Activated T-helper 9 cell treated with anti-CD3 and anti-CD28 coated beads, Interleukin-2, amount 50 U/mL, for 16 hours (primary cell): ENCODE measurements around the gene CDKAL1.
A peak's percentile ranks its signal among the peaks of the same experiment; 100 is the strongest.
"Not testable (repeated sequence)": the region's sequence is repeated elsewhere in the genome, so short reads cannot be mapped to it uniquely, and the experiment has no call there.

Experiments
- DNase-seq: peaks from one replicate; pipeline ENCODE4 v3.0.0-alpha.2; 2020; ENCODE audit warnings: low read depth

Gene CDKAL1

DNA sequence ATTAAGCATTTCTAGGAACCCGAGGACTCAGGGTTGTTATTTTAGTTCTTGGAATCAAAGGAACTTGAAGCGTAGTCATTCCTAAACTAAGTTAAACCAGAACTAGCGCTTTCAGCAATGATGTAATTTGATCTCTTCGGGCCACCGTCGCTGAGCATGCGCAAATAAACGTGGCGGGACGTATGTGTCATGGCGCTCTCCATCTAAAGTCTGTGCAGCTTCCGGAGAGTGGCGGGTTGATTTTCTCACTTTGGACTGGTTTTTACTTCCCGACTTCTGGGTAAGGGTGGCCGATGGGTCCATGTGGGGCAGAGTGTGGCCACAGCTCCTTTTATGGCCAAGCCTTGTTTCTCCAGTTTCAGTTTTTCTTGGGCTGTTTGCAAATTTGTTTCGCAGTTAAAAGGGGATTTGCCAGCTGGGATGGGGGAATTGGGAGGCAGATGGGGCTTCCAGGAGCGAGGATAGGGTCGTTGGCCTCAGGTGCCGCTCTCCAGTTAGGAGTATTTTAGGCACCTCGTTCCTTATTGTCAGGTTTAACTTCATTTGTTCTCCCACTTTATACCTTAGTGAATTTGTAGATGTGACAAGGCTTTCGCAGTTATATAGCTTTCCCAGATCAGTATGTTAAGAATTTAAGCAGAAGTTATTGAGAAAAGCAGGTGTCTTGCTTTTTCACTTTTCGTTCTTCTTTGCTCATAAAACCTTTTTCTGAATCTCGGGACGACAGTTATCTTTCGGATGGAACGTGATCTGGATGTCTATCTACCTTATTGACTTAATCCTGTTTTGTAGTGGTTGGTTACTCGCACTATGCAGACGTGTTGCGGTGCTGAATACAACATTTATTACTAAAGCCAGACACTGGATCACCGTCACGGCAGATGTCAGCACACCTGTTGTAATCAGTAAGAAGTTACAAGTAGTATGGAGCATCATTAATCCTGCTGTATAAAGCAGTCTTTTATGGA lies at the start of gene CDKAL1:
Gene CDKAL1, plus strand, starts transcription at position 163 of the 968 bp plus-strand sequence. CDS start 11,894 bp downstream, outside the sequence.
- DNase-seq: peak; percentile 82

DNA sequence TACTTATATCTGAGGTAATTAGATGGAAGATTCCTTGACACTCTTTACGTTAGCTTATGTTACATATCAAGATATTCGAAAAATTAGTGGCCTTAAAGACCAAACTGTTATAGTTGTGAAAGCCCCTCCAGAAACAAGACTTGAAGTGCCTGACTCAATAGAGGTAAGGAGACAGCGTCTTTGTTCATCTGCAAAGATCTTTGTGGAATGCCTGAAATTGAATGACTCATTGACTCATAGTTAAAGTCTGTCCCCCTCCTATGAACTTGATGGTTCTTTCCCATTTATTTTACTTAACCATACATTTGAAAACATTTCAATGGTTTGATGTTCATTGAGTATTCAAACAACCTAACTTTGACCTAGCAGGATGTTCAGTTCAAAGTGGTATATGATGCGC lies 47.6 kb upstream of the CDKAL1 start:
- DNase-seq: no peak

DNA sequence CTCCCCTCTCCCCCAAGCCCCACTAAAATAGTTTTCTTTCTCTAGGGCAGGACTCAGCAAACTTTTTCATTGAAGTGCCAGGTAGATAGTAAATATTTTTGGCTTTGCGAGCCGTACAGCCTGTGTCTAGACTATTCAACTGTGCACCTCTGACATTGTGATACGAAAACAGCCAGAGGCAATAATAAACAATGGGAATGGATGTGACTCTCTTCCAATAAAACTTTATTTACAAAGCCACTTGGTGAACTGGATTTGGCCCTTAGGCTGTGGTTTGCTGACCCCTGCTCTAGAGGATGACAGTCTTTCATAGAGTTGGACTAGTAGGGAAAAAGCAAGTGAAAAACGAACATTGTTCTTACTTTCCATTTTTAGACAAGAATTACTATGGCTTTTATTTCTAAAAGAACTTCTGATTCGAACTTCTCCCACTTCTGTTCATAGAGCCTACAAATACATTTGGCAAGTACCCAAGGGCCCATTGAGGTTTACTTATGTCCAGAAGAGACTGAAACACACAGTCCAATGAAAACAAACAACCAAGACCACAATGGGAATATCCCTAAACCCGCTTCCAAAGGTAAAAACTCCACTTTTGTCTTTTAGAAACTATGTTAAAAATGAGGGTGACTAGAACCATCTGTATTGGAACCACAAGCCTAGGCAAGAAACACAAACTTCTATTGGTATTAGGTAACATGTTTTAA lies 46.4 kb upstream of the CDKAL1 start:
- no peak for DNase-seq

DNA sequence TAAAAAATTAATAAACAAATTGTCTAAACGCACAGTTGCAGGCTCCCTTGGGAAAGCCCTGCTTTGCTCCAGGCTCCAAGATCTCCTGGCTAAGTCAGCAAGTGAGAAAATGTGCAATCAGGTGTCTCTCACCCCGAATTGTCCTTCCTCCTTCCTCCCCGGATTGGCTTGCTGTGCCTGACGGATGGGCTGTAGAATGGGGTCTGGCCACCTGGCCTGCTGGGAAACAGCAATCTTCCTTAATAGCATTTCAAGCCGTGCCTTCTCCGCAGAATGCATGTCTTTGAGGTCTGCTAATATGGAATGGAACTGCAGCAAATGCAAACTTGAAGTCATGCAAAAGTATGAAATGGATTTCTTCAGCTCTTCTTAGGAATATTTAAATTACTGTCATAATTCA lies 43.7 kb upstream of the CDKAL1 start:
- DNase-seq: no peak

DNA sequence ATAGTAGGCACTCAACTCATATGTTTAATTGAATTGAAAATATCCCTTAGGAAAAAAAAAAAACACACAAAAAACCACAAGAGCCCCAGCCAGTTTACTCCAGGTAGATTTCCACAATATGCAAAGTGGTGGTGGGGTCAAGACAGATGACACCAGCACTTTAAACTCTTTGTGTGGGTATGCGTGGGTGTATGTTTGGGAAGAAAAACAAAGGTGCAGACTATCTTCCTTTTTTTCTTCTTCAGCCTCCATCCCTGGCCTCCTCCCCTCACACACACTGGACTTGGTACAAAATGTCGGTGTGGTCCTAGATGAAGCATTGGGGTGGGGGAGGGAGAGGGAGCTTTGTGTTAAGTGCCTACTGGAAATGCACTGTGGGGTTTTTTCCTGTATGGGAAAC lies 42.2 kb upstream of the CDKAL1 start:
- DNase-seq: no peak

DNA sequence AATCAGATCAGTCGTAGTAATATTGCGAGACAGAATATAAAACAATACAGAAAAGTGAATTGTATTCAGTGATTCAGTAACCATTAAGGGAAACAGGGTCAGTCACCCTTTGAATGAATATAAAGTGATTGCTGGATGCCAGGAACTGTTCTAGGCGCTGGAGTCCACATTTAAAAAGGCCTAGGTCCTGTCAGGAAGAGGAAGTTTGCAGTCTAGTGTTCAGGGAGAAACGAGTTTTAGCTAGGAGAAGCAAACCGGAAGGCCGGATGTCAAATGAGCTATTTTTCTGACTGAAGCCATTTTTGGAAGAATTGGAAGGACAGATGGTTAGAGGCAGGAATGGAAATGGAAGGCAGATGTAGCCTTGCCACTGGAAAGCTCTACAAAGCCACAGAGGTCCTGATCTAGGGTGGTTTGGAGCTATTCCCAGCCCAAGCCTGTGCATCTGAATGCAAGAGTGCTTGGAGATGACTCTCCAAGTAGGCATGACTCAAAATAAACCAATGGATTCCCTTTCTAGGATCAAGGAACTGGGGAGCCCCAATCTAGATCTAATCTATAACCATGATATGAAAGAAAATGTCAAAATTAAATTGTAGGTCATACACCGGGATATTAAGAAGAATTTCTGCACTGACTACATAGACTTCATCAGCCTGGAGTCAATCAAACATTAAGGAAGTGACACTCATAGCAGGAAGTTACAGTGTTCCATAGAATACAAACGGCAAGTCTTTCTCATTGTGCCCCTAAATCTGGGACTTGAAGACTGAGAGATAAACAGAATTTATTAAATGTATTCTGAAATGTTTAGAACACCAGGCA lies 36.8 kb upstream of the CDKAL1 start:
- DNase-seq: no peak

DNA sequence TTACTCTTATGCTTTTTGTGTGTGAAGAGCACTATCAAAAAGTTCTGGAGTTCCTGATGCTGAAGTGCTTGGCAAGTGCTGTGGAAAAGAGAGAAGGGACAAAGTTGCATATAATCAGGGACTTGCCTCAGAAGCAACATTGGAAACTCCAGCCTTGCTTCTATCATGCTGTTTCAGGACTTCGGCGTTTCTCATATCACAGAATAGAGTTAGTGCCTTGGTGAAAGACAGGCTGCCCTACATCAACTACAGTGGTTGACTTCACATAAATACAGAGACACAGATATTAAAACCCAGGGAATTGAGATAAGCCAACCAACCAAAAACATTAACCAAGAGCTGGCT lies 36.2 kb upstream of the CDKAL1 start:
- DNase-seq: no peak

DNA sequence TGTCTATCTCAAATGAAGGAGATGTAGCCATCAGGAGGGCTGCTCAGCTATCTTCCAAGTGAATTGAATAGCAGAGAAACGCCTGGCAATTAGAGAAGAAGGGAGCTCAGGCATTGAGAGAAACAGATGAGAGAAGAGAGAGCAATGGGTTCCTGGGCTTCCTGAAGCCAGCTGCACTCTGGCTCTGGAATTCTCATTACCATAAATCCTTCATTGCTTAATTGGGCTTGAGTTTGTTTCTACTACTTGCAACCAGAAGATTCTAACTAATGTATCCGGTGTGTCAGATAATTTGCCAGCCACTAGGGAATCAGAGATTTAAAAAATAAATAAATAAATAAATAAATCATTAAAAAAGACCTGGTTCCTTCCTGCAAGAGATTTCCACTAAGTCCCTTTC lies 25.0 kb upstream of the CDKAL1 start:
- no peak for DNase-seq

DNA sequence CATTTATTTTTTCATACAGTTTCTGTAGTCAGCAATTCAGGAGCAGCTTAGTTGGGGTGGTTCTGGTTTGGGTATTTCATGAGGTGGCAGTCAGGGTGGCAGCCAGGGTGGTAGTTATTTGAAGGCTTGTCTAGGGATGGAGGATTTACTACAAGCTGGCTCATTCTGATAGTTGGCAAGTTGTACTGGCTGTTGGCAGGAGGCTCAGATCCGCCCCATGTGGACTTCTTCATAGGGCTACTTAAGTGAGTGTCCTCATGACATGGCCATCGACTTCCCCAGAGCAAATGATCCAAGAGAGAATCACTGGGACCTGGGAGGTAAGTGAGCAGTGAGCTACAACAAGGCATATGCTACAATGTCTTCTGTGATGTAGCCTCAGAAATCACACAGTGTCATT lies 22.4 kb upstream of the CDKAL1 start:
- DNase-seq: no peak

DNA sequence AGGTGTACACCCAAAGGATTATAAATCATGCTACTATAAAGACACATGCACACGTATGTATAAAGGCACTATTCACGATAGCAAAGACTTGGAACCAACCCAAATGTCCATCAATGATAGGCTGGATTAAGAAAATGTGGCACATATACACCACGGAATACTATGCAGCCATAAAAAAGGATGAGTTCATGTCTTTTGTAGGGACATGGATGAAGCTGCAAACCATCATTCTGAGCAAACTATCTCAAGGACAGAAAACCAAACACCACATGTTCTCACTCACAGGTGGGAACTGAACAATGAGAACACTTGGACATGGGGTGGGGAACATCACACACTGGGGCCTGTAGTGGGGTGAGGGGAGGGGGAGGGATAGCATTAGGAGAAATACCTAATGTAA lies 9.0 kb upstream of the CDKAL1 start:
- DNase-seq: not testable (repeated sequence)

DNA sequence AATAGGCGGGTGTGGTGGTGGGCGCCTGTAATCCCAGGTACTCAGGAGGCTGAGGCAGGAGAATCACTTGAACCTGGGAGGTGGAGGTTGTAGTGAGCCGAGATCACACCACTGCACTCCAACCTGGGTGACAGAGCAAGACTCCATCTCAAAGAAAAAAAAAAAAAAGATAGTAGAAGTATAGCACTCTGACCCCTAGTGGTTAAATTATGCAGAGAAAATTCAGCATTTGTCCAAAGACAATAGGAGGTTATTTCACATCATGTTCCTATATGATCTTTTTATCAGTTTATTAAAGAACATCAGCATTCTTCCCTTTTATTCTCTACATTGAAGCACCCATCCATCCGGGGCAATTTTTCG lies 5.2 kb upstream of the CDKAL1 start:
- not testable (repeated sequence) for DNase-seq

DNA sequence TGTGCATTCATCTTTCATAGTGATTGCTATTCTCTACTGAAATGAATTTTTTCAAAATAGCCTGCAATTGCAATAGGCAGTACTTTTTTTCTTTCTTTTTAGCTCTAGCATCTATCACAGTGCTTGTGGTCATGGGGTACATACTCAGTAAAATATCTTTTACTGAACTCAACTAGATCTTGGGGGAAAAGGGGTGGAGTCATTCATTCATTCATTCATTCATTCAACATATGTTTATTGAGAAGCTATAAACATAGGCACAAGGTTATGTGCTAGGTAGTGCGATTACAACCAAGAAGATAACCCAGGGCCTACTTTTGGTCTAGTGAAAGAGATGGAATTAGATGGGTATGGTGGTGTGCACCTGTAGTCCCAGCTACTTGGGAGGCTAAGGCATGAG lies 1.4 kb upstream of the CDKAL1 start:
- no peak for DNase-seq

DNA sequence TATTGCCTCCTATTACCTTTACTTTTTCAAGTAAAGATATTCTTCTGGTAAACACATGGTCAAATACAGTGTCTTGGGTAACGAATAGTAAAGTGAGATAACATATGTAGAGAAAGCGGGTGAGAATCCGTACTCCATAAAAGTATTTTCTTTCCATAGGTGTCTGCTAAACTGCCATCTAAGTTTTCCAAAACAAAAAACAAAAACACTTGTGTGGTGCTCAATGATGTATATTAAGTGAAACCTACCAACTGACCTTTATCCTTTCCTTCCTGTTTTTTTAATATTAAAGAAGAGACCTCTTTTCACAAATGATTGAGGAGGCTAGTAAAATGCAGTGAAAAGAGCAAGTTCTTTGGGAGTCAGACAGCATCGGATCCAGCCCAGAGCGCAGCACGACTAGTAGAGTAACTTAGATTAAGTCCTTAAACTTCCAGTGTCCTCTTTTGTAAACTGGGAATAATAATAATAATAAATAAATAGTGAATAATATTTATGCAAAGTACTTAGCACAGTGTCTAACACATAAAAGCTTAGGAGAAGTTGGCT lies 437 bp upstream of the CDKAL1 start:
- no peak for DNase-seq

DNA sequence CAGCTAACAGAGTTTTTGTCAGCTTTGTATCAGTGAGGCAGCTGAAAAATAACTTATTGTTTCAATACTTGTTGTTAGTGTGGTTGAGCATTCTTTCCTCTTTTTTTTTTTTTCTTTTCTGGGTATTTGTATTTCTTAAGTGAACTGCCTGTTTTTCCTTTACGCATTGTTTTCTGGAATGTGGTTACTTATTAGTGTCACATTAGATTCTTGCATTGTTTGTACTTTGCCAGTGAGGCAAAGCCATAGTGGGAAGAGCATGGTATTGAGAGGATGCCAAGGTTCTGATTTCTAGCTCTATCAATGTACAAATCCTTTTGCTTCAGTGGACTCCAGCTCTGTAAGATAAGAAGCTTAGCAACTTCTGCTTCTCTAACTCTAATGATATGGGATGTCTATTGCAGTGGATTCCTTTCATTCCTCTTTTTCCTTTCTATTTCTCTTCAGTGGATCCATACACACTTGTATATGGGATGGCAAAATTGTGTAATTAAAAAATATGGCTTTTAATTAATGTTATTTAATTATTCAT lies 3.9 kb downstream of the CDKAL1 start:
- no peak for DNase-seq

DNA sequence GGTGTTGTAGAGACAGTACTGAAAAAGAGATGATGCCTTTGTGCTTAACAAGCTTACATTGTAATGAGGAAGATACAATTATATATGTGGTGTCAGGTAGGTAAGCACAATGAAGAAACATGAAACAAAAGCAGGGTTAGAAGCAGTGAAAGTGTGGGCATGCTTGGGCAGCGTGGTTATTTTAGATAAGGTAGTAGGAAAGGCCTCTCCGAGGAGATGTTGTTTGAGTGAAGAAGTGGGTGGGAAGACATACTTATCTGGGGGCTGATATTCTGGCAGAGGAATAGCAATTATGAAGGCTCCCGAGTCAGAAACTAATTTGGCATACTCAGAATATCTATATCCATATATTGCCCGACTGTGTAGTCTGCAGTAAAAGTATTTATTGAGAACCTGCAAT lies 4.7 kb downstream of the CDKAL1 start:
- no peak for DNase-seq

DNA sequence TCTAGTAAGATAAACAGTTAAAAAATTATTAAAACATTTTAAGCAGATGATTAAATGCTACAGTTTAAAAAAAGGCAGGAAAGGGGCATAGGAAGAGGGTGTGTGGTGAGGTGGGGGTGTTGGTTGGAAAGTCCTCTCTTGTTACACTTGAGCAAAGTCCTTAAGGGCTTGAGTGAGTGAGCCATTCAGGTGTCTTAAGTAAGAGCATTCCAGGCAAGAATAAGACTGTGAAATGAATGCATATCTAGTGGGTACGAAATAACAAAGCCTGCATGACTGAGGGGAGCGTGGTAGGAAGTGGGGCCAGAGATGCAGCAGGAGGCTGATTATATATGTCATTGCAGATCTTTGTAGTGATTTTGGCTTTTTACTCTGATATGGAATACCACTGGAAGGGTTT lies 5.1 kb downstream of the CDKAL1 start:
- DNase-seq: no peak

DNA sequence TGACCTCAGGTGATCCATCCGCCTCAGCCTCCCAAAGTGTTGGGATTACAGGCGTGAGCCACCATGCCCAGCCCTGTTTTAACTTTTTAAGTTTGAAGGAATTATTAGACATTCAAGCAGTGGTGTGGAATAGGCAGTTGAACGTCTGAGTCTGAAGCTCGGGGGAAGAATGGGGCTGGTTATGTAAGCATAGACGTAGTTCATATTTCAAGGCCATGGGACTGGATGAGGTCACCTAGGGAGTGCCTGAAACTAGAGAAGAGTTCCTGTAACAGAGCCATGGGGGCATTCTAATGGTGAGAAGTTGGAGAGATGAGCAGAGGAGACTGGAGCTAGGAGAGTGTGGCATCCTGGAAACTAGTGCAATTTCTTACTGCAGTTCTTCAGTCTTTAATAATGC lies 6.4 kb downstream of the CDKAL1 start:
- DNase-seq: no peak

DNA sequence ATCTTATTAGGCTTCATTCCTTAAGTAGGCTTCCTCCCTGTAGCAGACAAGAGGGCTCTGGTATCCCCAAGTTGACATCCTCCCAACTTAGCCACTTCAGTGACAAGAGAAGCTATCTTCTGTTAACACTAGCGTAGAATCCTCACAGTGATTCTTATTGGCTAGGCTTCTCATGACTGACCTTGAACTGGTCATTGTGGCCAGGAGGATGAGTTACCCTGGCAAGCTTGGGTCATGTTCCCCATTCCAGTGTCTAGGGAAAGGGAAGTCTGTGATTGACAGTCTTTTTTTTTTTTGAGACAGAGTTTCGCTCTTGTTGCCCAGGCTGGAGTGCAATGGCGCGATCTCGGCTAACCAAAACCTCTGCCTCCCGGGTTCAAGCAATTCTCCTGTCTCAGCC lies 7.1 kb downstream of the CDKAL1 start:
- DNase-seq: no peak

DNA sequence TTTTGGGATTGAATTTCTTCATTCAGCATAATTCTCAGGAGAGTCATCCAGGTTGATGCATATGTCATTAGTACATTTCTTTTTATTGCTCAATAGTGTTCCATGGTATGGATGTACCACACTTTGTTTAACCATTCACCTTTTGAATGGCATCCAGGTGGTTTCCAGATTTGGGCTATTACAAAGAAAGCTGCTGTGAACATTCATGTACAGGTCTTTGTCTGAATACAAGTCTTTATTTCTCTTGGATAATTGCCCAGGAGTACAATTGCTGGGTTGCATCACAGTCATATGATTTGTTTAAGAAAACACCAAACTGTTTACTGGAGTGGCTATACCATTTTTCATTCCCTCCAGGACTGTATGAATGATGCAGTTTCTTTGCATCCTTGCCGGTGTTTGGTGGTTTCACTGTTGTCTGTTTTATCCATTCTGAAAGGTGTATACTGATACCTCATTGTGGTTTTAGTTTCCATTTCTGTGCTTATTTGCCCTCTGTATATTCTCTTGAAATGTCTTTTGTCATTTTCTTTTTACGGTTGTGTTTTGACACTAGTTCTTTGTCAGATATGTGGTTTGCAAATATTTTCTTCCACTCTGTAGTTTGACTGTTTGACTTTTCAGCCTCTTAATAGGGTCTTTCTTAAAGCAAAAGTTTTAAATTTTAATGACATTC lies 8.8 kb downstream of the CDKAL1 start:
- DNase-seq: no peak

DNA sequence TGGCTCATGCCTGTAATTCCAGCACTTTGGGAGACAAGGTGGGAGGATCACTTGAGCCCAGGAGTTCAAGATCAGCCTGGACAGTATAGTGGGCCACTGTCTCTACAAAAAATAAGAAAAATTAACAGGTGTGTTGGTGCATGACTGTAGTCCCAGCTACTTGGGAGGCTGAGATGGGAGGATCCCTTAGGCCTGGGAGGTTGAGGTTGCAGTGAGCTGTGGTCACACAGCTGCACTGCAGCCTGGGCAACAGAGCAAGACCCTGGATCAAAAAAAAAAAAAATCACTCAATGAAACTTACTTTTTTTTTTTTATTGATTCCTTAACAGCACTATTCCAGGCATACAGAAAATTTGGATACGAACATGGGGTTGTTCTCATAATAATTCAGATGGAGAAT lies 14.0 kb downstream of the CDKAL1 start:
- DNase-seq: no peak

DNA sequence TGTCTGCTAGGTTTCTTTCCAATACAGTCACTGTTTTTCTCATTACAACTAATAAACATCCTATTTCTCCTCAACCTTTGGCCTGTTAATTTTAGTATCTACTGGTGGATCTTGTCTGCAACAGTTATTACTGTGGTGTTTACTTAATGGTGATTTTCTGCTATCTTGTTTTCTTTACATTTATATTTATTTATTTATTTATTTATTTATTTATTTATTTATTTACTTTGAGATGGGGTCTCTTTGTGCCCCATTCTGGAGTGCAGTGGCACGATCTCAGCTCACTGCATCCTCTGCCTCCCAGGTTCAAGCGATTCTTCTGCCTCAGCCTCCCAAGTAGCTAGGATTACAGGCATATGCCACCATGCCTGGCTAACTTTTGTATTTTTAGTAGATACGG lies 15.1 kb downstream of the CDKAL1 start:
- not testable (repeated sequence) for DNase-seq

DNA sequence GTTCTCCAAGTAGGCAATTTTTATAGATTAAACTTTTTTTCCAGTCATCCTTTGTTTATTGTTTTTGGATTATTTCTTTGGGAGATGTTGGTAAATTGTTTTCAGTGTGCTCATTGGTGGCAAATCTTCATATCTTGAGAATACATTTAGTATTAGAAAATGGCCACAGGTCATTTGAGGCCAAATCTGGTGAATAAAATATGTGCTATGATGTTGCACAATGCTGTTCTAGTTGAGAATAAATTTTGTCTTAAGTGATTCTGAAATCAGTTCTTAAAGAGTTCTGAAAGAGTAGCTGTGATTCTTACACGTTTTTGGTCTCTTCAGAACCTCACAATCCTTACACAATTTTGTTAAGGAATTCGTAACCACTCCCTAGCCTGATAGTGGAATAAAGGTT lies 20.1 kb downstream of the CDKAL1 start:
- DNase-seq: no peak
